Measurements from ENCODE around the gene KLF15.

DNA sequence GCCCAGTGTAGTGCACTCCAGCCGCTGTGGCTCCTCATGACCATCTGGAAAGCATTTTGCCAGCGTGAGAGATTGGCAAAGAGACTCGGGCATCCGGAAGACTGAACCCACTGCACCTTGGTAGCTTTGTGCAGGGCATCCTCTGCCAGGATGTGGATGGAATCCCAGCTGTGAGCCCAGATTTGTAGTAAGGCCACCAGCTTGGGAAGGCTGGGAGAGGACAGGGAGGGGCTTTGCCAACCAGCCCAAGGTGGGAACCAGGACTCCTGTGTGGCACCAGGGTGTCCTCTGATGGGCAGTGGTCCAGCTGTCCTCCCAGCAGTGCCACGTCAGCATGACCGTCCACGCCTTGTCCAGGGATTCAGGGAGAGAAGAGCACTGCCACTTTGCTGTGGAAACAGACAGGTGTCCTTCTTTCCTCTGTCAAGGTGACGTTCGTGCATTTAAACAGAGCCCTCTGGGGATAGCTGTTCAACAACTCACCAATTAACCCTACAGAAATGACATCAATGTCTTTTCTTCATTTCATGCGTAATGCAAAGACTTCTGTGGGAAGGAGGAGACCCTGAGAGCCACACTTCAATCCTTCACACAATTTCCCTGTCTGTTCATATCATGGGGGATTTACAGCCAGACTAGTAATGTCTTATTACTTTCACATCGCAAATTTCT, 19.1 kb downstream of the KLF15 start:
- no peak for TF ChIP-seq EZH2 (IDR thresholded peaks at IDR 0.05)
- TF ChIP-seq, protein P1, sequence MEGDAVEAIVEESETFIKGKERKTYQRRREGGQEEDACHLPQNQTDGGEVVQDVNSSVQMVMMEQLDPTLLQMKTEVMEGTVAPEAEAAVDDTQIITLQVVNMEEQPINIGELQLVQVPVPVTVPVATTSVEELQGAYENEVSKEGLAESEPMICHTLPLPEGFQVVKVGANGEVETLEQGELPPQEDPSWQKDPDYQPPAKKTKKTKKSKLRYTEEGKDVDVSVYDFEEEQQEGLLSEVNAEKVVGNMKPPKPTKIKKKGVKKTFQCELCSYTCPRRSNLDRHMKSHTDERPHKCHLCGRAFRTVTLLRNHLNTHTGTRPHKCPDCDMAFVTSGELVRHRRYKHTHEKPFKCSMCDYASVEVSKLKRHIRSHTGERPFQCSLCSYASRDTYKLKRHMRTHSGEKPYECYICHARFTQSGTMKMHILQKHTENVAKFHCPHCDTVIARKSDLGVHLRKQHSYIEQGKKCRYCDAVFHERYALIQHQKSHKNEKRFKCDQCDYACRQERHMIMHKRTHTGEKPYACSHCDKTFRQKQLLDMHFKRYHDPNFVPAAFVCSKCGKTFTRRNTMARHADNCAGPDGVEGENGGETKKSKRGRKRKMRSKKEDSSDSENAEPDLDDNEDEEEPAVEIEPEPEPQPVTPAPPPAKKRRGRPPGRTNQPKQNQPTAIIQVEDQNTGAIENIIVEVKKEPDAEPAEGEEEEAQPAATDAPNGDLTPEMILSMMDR (IDR thresholded peaks at IDR 0.05) = no peak

Data from neural progenitor cell (in vitro differentiated cells).